NB4 (cell line): ENCODE results near the gene ERVMER34-1.

ENCODE experiments used
- DNase-seq: peaks from one replicate; pipeline ENCODE4 v3.0.0; 2010; ENCODE audit warnings: low read depth
- H3K4me3 ChIP-seq: one replicate; pipeline ENCODE4 v1.5.1; 2011; ENCODE audit warnings: mild to moderate bottlenecking, low read depth, low read length, moderate library complexity
- MAX ChIP-seq: IDR thresholded peaks from 2 replicates; pipeline ENCODE4 v1.6.1; 2011; ENCODE audit warnings: low read depth, low read length
- MYC ChIP-seq: IDR thresholded peaks from 2 replicates; pipeline ENCODE4 v1.6.1; 2011; ENCODE audit warnings: low read depth, low read length
- POLR2A ChIP-seq: IDR thresholded peaks from 2 replicates; pipeline ENCODE4 v1.6.1; 2011; ENCODE audit warnings: mild to moderate bottlenecking; ENCODE audit not compliant: insufficient read length; ENCODE audit errors: extremely low read depth
- TF ChIP-seq, protein P1 (sequence below): IDR thresholded peaks from one replicate; pipeline ENCODE4 v1.5.1; 2012; ENCODE audit warnings: low read depth, low read length

Gene ERVMER34-1

GRCh38 chr4:52716364-52717151 lies 34.7 kb downstream of the ERVMER34-1 start:
- H3K4me3 ChIP-seq = peak overlapping the region; percentile 85
- TF ChIP-seq MAX = no peak
- no peak for TF ChIP-seq POLR2A
- no peak for TF ChIP-seq MYC
- DNase-seq = peak; percentile 34

DNA sequence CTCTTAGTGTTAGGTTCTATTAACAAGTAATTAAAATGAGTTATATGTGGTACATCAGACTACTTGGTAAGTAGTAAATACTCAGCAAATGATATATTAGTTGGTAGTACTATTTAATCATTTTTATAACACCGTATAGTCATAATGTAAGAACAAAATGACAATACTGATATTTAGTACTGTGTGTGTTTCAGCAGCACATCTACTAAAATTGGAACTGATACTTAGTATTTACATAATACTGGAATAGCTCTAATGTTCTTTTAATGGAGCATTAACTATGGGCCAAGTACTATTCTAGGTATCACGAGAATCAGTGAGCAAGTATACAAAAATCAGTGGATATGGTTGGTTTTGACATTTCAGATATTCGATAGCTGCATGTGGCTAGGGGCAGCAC lies 35.3 kb downstream of the ERVMER34-1 start:
- peak overlapping the region; percentile 85 for H3K4me3 ChIP-seq
- DNase-seq = no peak
- TF ChIP-seq MAX = no peak
- TF ChIP-seq MYC = no peak
- no peak for TF ChIP-seq POLR2A
- TF ChIP-seq, protein P1, sequence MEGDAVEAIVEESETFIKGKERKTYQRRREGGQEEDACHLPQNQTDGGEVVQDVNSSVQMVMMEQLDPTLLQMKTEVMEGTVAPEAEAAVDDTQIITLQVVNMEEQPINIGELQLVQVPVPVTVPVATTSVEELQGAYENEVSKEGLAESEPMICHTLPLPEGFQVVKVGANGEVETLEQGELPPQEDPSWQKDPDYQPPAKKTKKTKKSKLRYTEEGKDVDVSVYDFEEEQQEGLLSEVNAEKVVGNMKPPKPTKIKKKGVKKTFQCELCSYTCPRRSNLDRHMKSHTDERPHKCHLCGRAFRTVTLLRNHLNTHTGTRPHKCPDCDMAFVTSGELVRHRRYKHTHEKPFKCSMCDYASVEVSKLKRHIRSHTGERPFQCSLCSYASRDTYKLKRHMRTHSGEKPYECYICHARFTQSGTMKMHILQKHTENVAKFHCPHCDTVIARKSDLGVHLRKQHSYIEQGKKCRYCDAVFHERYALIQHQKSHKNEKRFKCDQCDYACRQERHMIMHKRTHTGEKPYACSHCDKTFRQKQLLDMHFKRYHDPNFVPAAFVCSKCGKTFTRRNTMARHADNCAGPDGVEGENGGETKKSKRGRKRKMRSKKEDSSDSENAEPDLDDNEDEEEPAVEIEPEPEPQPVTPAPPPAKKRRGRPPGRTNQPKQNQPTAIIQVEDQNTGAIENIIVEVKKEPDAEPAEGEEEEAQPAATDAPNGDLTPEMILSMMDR = no peak

- DNase-seq = no peak
- peak overlapping the region; percentile 85 for H3K4me3 ChIP-seq
- TF ChIP-seq, protein P1 = no peak
- no peak for TF ChIP-seq MAX
- TF ChIP-seq MYC = no peak
- TF ChIP-seq POLR2A = no peak
These were observed 35.8 kb downstream of the ERVMER34-1 start for GRCh38 chr4:52715255-52715897.

DNA sequence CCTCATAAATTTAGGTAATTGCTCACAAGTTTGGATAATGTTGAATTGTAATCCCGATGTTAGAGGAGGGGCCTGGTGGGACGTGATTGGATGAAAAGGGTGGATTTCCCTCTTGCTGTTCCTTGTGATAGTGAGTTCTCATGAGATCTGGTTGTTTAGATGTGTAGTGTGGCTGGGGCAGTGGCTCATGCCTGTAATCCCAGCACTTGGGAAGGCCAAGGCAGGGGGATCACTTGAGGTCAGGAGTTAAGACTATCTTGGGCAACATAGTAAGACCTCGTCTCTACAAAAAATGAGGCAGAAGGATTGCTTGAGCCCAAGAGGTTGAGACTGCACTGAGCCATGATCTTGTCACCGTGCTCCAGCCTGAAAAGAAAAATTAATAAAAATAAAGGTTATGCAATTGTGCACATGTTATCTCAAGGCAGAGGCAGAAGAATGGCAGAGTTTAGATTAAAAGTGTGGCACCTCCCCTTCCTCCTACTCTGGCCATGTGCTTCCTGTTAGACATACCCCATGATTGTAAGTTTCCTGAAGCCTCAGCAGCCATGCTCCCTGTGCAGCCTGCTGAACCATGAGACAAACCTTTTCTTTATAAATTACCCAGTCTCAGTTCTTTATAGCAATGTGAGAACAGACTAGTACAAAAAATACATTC lies 36.5 kb downstream of the ERVMER34-1 start:
- H3K4me3 ChIP-seq = peak overlapping the region; percentile 85
- DNase-seq = peak; percentile 82
- no peak for TF ChIP-seq POLR2A
- TF ChIP-seq, protein P1 = no peak
- TF ChIP-seq MYC = peak; percentile 97
- peak; percentile 98 for TF ChIP-seq MAX

GRCh38 chr4:52713456-52713937 lies 37.7 kb downstream of the ERVMER34-1 start:
- TF ChIP-seq MYC (no peak), MAX (peak; percentile 80)
- H3K4me3 ChIP-seq = peak overlapping the region; percentile 85
- DNase-seq = peak; percentile 52

GRCh38 chr4:52712251-52713130 lies 38.7 kb downstream of the ERVMER34-1 start:
- peak overlapping the region; percentile 85 for H3K4me3 ChIP-seq
- TF ChIP-seq MAX (peak; percentile 96), POLR2A (peak; percentile 96), MYC (peak; percentile 96)
- TF ChIP-seq, protein P1 = no peak
- peak; percentile 99 for DNase-seq
